GM21786 (cell line): ENCODE results near the gene TMEM255B.
"Not testable (repeated sequence)": the region's sequence is repeated elsewhere in the genome, so short reads cannot be mapped to it uniquely, and the experiment has no call there.

Source experiments
- ATAC-seq: cut with Tn5 transposase; IDR thresholded peaks from one replicate; pipeline ENCODE4 v1.9.1; 2021; ENCODE audit not compliant: unreplicated experiment

Gene TMEM255B

DNA sequence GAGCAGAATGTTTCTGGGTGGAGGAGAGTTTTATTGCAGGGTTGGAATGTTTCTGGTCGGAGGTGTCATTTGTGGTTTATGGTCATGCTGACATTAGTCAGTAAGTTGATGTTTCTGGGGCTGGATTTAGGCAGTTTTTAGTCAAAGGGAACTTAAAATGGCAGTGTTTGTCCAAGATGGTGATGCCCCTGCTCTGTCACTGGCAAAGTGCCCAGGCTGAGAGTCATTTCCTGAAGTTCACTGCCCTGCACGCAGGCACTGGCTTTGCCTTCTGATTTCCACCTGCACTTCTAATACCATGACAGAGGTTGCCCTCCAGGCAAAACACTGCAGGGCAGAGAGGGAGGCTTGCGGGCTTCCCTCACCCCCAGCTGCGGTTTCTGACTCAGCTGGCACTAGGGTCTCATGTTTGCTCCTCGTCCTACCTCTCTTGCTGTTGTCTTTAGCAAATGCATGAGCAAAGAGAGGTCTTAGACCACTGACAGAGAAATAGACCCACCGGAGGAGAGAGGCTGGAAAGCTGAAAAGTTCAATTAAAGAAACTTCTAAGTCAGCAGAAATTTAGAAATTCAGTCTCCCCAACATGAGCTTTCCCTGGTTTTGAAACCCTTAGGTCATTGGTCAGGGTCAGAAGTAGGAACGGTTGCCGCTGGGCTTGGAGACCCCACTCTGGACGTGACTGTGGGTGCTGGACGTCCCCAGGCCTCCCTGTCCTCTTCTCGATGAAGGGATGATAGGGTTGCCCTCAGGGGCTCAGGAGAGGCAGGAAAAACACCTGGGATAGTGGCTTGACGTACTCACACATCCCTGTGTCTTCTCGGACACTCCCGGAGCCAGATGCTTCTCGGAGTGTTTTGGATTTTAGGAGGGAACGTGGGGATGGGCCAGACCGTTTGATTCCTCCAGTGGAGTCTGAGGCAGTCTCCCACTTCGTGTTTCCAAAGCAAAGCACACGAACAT lies 26.3 kb downstream of the TMEM255B start:
- ATAC-seq = no peak

DNA sequence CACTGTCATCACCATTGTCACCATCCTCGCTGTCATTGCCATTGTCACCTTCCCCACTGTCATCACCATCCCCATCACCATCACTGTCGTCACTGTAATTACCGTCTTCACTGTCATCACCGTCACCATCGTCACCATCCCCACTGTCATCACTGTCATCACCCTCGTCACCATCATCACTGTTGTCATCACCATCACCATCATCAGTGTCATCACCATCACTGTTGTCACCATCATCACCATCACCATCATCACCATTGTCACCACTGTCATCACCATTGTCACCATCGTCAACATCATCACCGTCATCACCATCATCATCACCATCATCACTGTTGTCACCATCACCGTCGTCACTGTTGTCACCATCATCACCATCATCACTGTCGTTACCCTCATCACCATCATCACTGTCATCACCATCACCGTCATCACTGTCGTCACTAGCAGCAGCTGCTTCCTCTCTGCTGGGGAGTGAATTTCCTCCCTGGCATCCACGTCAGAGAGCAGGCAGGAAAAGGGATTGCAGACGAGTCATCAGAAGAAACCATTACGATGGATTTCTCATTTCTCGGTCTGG lies 27.3 kb downstream of the TMEM255B start:
- ATAC-seq = no peak

DNA sequence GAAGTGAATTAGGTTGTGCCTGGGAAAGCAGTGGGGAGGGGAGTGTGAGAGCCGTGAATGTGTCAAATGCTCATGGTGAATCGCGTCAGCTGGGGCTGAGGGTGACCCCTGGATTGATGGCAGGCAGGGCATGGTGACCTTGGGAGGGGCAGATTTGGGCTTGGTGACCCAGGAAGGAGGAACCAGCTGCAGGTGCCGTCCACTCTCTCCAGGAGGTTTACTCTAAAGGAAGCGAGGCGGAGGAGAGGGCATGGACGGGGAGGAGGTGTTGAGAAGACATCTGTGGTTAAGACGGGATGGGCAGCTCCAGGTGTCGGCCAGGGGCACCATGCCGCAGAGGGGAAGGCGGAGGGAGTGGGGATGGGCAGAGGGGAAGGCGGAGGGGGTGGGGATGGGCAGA lies 28.7 kb downstream of the TMEM255B start:
- no peak for ATAC-seq

DNA sequence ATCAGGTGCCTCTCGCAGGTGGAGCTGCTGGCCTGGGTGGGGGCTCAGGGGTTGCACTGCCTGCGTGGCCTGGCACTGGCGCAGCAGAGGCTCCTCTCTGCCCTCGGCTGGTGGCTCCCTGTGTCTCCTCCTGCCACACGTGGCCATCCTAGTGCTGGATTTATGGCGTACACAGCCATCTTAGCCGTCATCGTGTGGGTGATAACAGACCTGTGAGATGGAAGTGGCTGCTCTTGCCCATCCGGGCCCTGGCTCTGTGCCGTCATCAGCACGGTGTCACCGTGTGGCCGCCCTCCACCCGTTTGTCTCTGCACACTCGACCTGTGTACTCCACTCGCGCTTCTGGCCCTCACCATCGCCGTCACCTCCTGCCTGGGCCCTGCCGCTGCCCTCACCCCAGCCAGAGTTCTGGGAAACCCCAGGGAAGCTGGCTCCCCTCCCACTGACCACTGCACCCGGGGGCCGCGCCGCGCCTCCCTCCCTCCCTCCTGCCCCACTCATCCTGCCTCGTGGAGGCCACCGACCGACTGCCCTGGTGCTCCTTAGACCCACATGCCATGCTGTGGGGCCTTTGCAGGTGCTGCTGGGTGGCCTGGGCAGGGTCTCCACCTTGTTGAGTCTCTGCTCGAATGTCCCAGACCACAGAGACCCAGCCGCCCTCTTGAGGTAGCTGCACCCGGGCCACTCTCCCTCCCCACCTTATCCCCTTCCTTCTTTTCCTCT lies 29.5 kb downstream of the TMEM255B start:
- no peak for ATAC-seq

GRCh38 chr13:113789167-113789566 lies 30.1 kb downstream of the TMEM255B start:
- no peak for ATAC-seq

DNA sequence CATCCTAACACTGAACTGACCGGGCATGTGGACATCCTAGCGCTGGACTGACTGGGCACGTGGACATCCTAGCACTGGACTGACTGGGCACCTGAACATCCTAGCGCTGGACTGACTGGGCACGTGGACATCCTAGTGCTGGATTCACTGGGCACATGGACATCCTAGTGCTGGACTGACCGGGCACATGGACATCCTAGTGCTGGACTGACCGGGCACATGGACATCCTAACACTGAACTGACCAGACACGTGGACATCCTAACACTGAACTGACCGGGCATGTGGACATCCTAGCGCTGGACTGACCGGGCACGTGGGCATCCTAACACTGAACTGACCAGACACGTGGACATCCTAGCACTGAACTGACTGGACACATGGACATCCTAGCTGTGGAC lies 30.9 kb downstream of the TMEM255B start:
- ATAC-seq = not testable (repeated sequence)

- no peak for ATAC-seq
Observed at GRCh38 chr13:113791226-113791625, 32.2 kb downstream of the TMEM255B start.

DNA sequence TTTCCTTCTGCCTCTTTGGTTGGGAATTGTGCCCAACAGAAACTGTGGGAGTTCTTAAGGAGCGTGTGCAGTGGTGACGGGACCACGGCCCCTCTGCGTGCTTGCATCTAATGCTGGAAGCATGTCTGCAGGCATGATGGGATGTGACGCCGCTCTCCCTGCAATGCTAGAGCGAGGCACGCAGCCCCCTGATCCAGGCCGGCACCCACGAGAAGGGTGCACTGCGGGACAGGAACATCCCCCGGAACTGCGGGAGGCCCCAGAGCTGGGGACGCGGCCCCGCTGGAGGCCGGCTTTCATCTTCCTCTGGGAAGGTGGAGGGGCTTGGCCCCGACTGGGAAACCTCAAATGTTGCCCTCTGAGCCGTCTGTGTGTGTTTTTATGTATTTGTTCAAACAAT lies 32.7 kb downstream of the TMEM255B start:
- ATAC-seq = no peak

- ATAC-seq = no peak
Observed at GRCh38 chr13:113792236-113792770, 33.3 kb downstream of the TMEM255B start.

GRCh38 chr13:113792886-113793717 lies 34.1 kb downstream of the TMEM255B start:
- ATAC-seq = no peak

- no peak for ATAC-seq
Observed at GRCh38 chr13:113793718-113794085, 34.7 kb downstream of the TMEM255B start.

GRCh38 chr13:113794086-113794485 lies 35.1 kb downstream of the TMEM255B start:
- ATAC-seq = no peak

DNA sequence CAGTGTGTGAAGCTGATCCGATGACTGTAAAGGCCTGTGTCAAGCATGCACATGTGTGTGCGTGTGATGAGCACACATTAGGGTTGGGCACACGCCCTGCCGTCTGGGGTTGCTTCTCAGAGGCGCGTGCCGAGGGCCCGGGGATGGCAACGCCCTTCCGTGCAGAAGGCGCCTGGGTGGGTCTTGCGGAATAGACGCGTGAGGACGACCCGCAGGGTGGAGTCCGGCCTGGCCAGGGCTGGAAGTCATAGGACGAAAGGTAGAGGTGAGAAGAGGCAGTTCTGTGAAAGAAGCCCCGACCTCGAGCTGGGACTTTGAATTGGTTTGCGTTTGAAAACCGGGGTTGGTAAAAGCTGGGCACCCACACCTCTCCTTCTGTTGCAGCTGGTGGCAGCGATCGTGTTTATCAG lies 35.7 kb downstream of the TMEM255B start:
- ATAC-seq = no peak

DNA sequence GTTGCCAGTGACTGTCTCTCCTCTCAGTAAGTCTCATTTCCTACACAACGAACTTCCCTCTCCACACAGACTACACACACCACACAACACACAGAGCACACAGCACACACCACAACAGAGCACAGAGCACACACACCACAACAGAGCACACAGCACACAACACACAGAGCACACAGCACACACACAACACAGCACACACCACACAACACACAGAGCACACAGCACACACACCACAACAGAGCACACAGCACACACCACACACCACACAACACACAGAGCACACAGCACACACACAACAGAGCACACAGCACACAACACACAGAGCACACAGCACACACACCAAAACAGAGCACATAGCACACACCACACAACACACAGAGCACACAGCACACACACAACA lies 36.3 kb downstream of the TMEM255B start:
- not testable (repeated sequence) for ATAC-seq

- no peak for ATAC-seq
Observed at GRCh38 chr13:113796211-113796963, 37.4 kb downstream of the TMEM255B start.

GRCh38 chr13:113796964-113797676 lies 38.1 kb downstream of the TMEM255B start:
- ATAC-seq = no peak

DNA sequence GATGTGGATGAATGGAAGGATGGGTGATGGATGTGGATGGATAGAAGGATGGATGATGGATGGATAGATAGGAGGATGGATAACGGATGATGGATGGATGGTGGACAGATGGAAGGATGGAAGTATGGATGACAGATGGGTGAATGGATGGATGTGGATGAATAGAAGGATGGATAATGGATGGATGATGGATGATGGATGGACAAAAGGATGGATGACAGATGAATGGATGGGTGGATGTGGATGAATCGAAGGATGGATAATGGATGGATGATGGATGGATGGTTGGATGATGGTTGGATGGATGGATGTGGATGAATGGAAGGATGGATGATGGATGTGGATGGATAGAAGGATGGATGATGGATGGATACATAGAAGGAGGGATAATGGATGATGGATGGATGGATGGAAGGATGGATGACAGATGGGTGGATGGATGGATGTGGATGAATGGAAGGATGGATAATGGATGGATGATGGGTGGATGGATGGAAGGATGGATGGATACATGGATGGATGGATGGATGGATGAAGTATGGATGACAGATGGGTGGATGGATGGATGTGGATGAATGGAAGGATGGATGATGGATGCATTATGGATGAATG lies 39.3 kb downstream of the TMEM255B start:
- ATAC-seq = no peak

DNA sequence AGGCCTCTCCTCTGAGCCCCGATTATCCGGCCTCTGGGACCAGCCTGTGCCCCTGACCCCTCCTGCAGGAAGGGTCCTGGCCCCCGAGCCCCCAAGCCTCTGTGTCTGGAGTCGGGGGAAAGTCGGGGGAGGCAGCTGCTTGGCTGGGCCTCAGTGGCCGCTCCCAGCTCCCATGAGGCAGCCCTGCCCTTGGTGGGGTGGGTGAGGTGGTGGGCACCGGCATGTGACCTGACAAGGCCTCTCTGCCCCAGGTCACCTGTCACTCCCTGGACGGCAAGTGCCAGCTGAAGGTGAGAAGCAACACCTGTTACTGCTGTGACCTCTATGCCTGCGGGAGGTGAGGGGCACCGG lies 41.5 kb downstream of the TMEM255B start:
- no peak for ATAC-seq
